ENCODE data around the gene SCN7A. TPM values are rescaled to one million over a fixed set of nuclear protein-coding genes. Genes with fewer than 3 reads are reported as not detected.
A peak's percentile ranks its signal among the peaks of the same experiment; 100 is the strongest.

The SCN7A gene
- total RNA-seq, 1 donor from 2014 or later = 97.1 TPM

GRCh38 chr2:166451468-166451867 lies 42.6 kb downstream of the SCN7A start:
- Histone ChIP-seq H3K9me3 (no peaks in the 10 kb centered on the region), H3K4me1 (no peaks in the 10 kb centered on the region), H3K27me3 (no peaks in the 10 kb centered on the region), H3K27ac (no peak overlapping the region), H3K4me3 (no peak overlapping the region), H3K36me3 (no peaks in the 10 kb centered on the region)
- intact Hi-C loops (cut with DNase I) = no loop called here
- DNase-seq = no peak
- peak; percentile 17 for ATAC-seq
- no peak for TF ChIP-seq CTCF (IDR thresholded peaks at IDR 0.05)

- H3K4me1 ChIP-seq = no peaks in the 10 kb centered on the region
- H3K27ac ChIP-seq = no peak overlapping the region
- DNase-seq (no peak), ATAC-seq (no peak)
- H3K27me3 ChIP-seq = no peaks in the 10 kb centered on the region
- no peak overlapping the region for H3K4me3 ChIP-seq
- intact Hi-C loops (cut with DNase I) = no loop called here
- no peaks in the 10 kb centered on the region for H3K9me3 ChIP-seq
- no peaks in the 10 kb centered on the region for H3K36me3 ChIP-seq
- TF ChIP-seq CTCF (IDR thresholded peaks at IDR 0.05) = no peak
Observed at GRCh38 chr2:166449439-166449838, 44.6 kb downstream of the SCN7A start.

GRCh38 chr2:166448106-166448505 lies 45.9 kb downstream of the SCN7A start:
- no peaks in the 10 kb centered on the region for H3K9me3 ChIP-seq
- H3K36me3 ChIP-seq = no peaks in the 10 kb centered on the region
- no peak overlapping the region for H3K4me3 ChIP-seq
- intact Hi-C loops (cut with DNase I) = no loop called here
- ATAC-seq (no peak), DNase-seq (no peak)
- H3K27me3 ChIP-seq = no peaks in the 10 kb centered on the region
- H3K27ac ChIP-seq = no peak overlapping the region
- TF ChIP-seq CTCF (IDR thresholded peaks at IDR 0.05) = no peak
- H3K4me1 ChIP-seq = no peaks in the 10 kb centered on the region

- Histone ChIP-seq H3K27me3 (no peaks in the 10 kb centered on the region), H3K36me3 (no peaks in the 10 kb centered on the region), H3K4me1 (no peaks in the 10 kb centered on the region), H3K27ac (no peak overlapping the region), H3K4me3 (no peak overlapping the region), H3K9me3 (no peaks in the 10 kb centered on the region)
- ATAC-seq (no peak), DNase-seq (no peak)
- TF ChIP-seq CTCF (IDR thresholded peaks at IDR 0.05) = no peak
- intact Hi-C loops (cut with DNase I) = no loop called here
Observed at GRCh38 chr2:166444306-166444705, 49.7 kb downstream of the SCN7A start.

DNA sequence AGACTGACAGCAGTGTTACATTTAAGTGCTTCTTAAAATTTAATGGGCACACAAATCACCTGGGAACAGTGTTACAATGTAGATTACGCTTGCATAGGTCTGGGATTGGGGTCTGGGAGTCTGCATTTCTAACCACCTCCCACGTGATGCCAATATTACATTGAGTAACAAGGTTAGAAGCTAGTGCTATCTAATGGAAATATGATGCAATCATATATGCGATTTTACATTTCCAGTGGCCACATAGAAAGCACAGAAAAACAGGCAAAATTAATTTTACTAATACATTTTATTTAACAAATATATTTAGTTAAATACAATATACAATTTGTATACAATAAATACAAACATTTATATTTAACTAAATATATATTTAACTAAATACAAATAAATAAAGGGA lies 53.7 kb downstream of the SCN7A start:
- Histone ChIP-seq H3K4me3 (no peak overlapping the region), H3K27me3 (no peaks in the 10 kb centered on the region), H3K36me3 (no peaks in the 10 kb centered on the region), H3K4me1 (no peaks in the 10 kb centered on the region), H3K27ac (no peak overlapping the region), H3K9me3 (no peaks in the 10 kb centered on the region)
- no peak for ATAC-seq
- no peak for TF ChIP-seq CTCF (IDR thresholded peaks at IDR 0.05)
- DNase-seq = no peak
- intact Hi-C loops (cut with DNase I) = no loop called here

- DNase-seq = no peak
- Histone ChIP-seq H3K36me3 (no peaks in the 10 kb centered on the region), H3K9me3 (no peaks in the 10 kb centered on the region), H3K27ac (no peak overlapping the region), H3K27me3 (no peaks in the 10 kb centered on the region), H3K4me1 (no peaks in the 10 kb centered on the region), H3K4me3 (no peak overlapping the region)
- no peak for TF ChIP-seq CTCF (IDR thresholded peaks at IDR 0.05)
- intact Hi-C loops (cut with DNase I) = no loop called here
- no peak for ATAC-seq
Observed at GRCh38 chr2:166439078-166439477, 55.0 kb downstream of the SCN7A start.

Measured in upper lobe of right lung (tissue), 1 donor.